ENCODE measurements around the gene CRCP. TPM values are rescaled to one million over a fixed set of nuclear protein-coding genes. Genes with fewer than 3 reads are reported as not detected.
"Not testable (repeated sequence)": the region's sequence is repeated elsewhere in the genome, so short reads cannot be mapped to it uniquely, and the experiment has no call there.

CRCP gene
- total RNA-seq, 1 donor from 2014 or later = 41.0 TPM

GRCh38 chr7:66092654-66093053 is 22.0 kb upstream of the CRCP start:
- Mint-ChIP-seq H3K4me1 (ENCODE audit: low read depth) (no peaks in the 10 kb centered on the region), H3K4me3 (no peak overlapping the region), H3K9me3 (no peaks in the 10 kb centered on the region), H3K27me3 (ENCODE audit: insufficient read depth) (no peaks in the 10 kb centered on the region), H3K36me3 (ENCODE audit: low read depth) (no peaks in the 10 kb centered on the region), H3K27ac (no peak overlapping the region)
- intact Hi-C loops (cut with micrococcal nuclease) = no loop called here
- DNase-seq (ENCODE audit: low spot score) = no peak

DNA sequence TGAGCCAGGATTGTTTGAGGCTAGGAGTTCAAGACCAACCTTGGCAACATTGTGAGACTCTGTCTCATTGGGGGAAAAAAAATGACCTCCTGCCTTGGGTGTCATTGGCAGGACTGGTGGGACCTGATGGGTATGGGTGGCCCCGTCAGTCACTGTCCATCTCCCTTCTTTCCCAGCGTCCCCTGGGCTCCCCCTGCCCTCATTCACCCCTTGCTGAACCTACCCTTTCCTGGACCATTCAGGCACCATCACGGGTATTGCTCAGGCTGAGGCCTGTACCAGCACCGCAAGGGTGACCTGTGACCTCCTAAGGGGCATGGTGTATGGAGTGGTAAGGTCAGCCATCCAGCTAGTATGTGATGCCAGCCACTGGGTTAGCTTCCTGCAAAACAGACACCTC is 19.6 kb upstream of the CRCP start:
- intact Hi-C loops (cut with micrococcal nuclease) = no loop called here
- Mint-ChIP-seq H3K9me3 (no peaks in the 10 kb centered on the region), H3K4me3 (no peak overlapping the region)

GRCh38 chr7:66099232-66099550 is 15.5 kb upstream of the CRCP start:
- H3K27me3 Mint-ChIP-seq (ENCODE audit: insufficient read depth) = no peaks in the 10 kb centered on the region
- H3K9me3 Mint-ChIP-seq = no peaks in the 10 kb centered on the region
- no peak for DNase-seq (ENCODE audit: low spot score)
- intact Hi-C loops (cut with micrococcal nuclease) = loop anchor here (2.0 kb wide), 1 partner anchor 16 kb away; the partner anchor contains the start of gene CRCP
- no peak overlapping the region for H3K4me3 Mint-ChIP-seq
- H3K36me3 Mint-ChIP-seq (ENCODE audit: low read depth) = peaks cover 4% of the 10 kb centered on the region
- peaks cover 11% of the 10 kb centered on the region for H3K4me1 Mint-ChIP-seq (ENCODE audit: low read depth)
- no peak overlapping the region for H3K27ac Mint-ChIP-seq

More for the DNA sequence above, 19.6 kb upstream of the CRCP start:
- no peak overlapping the region for H3K27ac Mint-ChIP-seq
- DNase-seq (ENCODE audit: low spot score) = no peak
- peaks cover 4% of the 10 kb centered on the region for H3K36me3 Mint-ChIP-seq (ENCODE audit: low read depth)
- H3K27me3 Mint-ChIP-seq (ENCODE audit: insufficient read depth) = no peaks in the 10 kb centered on the region
- H3K4me1 Mint-ChIP-seq (ENCODE audit: low read depth) = peaks cover 6% of the 10 kb centered on the region

- DNase-seq (ENCODE audit: low spot score) = peak; percentile 16
- Mint-ChIP-seq H3K36me3 (ENCODE audit: low read depth) (peaks cover 4% of the 10 kb centered on the region), H3K4me3 (peak overlapping the region; percentile 88), H3K27me3 (ENCODE audit: insufficient read depth) (no peaks in the 10 kb centered on the region), H3K4me1 (ENCODE audit: low read depth) (peaks cover 11% of the 10 kb centered on the region), H3K27ac (peak overlapping the region; percentile 95), H3K9me3 (no peaks in the 10 kb centered on the region)
- intact Hi-C loops (cut with micrococcal nuclease) = loop anchor here (2.0 kb wide), 1 partner anchor 15 kb away; the partner anchor contains the start of gene CRCP
Measured at GRCh38 chr7:66099551-66100407, 14.9 kb upstream of the CRCP start.

- Mint-ChIP-seq H3K9me3 (no peaks in the 10 kb centered on the region), H3K27me3 (ENCODE audit: insufficient read depth) (no peaks in the 10 kb centered on the region), H3K27ac (peak overlapping the region; percentile 95), H3K4me3 (peak overlapping the region; percentile 88), H3K4me1 (ENCODE audit: low read depth) (peaks cover 11% of the 10 kb centered on the region), H3K36me3 (ENCODE audit: low read depth) (peaks cover 4% of the 10 kb centered on the region)
- no peak for DNase-seq (ENCODE audit: low spot score)
- intact Hi-C loops (cut with micrococcal nuclease) = no loop called here
Measured at GRCh38 chr7:66100408-66101050, 14.1 kb upstream of the CRCP start.

GRCh38 chr7:66102168-66102567 is 12.5 kb upstream of the CRCP start:
- H3K36me3 Mint-ChIP-seq (ENCODE audit: low read depth) = not testable (repeated sequence)

GRCh38 chr7:66103994-66104393 is 10.7 kb upstream of the CRCP start:
- H3K36me3 Mint-ChIP-seq (ENCODE audit: low read depth); H3K27me3 Mint-ChIP-seq (ENCODE audit: insufficient read depth): not testable (repeated sequence)
- H3K4me1 Mint-ChIP-seq (ENCODE audit: low read depth) = peaks cover 11% of the 10 kb centered on the region

More at GRCh38 chr7:66102168-66102567, 12.5 kb upstream of the CRCP start:
- peaks cover 11% of the 10 kb centered on the region for H3K4me1 Mint-ChIP-seq (ENCODE audit: low read depth)
- H3K27me3 Mint-ChIP-seq (ENCODE audit: insufficient read depth); intact Hi-C loops (cut with micrococcal nuclease); H3K27ac Mint-ChIP-seq; H3K9me3 Mint-ChIP-seq; H3K4me3 Mint-ChIP-seq; DNase-seq (ENCODE audit: low spot score): not testable (repeated sequence)

DNA sequence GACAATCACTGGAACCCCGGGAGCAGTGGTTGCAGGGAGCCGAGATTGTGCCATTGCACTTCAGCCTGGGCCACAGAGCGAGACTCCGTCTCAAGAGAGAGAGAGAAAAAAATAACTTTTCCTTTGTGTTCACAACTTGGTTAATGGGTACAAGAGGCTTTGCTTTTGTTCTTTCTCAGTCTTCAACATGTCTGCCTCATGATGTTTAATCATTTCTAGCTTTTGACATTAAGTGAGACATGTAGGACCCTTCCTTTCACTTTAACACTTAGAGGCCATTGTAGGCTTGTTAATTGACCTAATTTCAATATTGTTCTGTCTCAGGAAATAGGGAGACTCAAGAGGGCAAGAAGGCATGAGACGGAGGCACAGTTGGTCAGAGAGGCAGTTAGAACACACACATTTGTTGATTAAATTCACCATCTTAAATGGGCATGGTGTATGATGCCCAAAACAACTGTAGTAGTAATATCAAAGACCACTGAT is 9.3 kb upstream of the CRCP start:
- no peaks in the 10 kb centered on the region for H3K9me3 Mint-ChIP-seq
- H3K27ac Mint-ChIP-seq = no peak overlapping the region
- no peaks in the 10 kb centered on the region for H3K27me3 Mint-ChIP-seq (ENCODE audit: insufficient read depth)
- intact Hi-C loops (cut with micrococcal nuclease) = no loop called here
- H3K4me3 Mint-ChIP-seq = no peak overlapping the region
- H3K4me1 Mint-ChIP-seq (ENCODE audit: low read depth) = peaks cover 2% of the 10 kb centered on the region
- H3K36me3 Mint-ChIP-seq (ENCODE audit: low read depth) = no peaks in the 10 kb centered on the region
- no peak for DNase-seq (ENCODE audit: low spot score)

More at GRCh38 chr7:66103994-66104393, 10.7 kb upstream of the CRCP start:
- H3K27ac Mint-ChIP-seq; H3K9me3 Mint-ChIP-seq; H3K4me3 Mint-ChIP-seq; intact Hi-C loops (cut with micrococcal nuclease); DNase-seq (ENCODE audit: low spot score): not testable (repeated sequence)

DNA sequence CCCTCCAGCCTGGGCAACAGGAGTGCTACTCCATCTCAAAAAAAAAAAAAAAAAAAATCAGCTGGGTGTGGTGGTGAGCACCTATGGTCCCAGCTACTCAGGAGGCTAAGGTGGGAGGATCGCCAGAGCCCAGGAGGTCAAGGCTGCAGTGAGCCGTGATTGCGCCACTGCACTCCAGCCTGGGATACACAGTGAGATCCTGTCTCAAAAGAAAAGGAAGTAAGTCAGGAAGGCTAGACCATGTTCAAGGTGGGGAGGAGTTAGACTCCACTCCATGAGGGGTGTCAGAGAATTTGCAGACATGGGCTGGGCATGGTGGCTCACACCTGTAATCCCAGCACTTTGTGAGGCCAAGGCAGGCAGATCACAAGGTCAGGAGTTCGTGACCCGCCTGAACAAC is 6.2 kb upstream of the CRCP start:
- H3K4me3 Mint-ChIP-seq; H3K27me3 Mint-ChIP-seq (ENCODE audit: insufficient read depth); H3K27ac Mint-ChIP-seq; intact Hi-C loops (cut with micrococcal nuclease); DNase-seq (ENCODE audit: low spot score); H3K4me1 Mint-ChIP-seq (ENCODE audit: low read depth); H3K36me3 Mint-ChIP-seq (ENCODE audit: low read depth); H3K9me3 Mint-ChIP-seq: not testable (repeated sequence)

- no peaks in the 10 kb centered on the region for H3K27me3 Mint-ChIP-seq (ENCODE audit: insufficient read depth)
- peaks cover 5% of the 10 kb centered on the region for H3K4me1 Mint-ChIP-seq (ENCODE audit: low read depth)
- H3K27ac Mint-ChIP-seq = no peak overlapping the region
- no peak for DNase-seq (ENCODE audit: low spot score)
- H3K4me3 Mint-ChIP-seq = no peak overlapping the region
- H3K9me3 Mint-ChIP-seq = no peaks in the 10 kb centered on the region
- H3K36me3 Mint-ChIP-seq (ENCODE audit: low read depth) = peaks cover 6% of the 10 kb centered on the region
- intact Hi-C loops (cut with micrococcal nuclease) = loop anchor here (5.0 to 10.0 kb wide), 2 partner anchors 94 to 886 kb away; partner anchors contain the start of genes SBDS, TPST1 and TYW1
Measured at GRCh38 chr7:66110856-66111255, 3.8 kb upstream of the CRCP start.

- Mint-ChIP-seq H3K4me3 (peak overlapping the region; percentile 82), H3K27ac (peak overlapping the region; percentile 73), H3K36me3 (ENCODE audit: low read depth) (peaks cover 24% of the 10 kb centered on the region), H3K4me1 (ENCODE audit: low read depth) (peaks cover 40% of the 10 kb centered on the region)
- not testable (repeated sequence) for H3K9me3 Mint-ChIP-seq; DNase-seq (ENCODE audit: low spot score); H3K27me3 Mint-ChIP-seq (ENCODE audit: insufficient read depth)
- intact Hi-C loops (cut with micrococcal nuclease) = loop anchor here (10.0 kb wide), 1 partner anchor 88 kb away; the partner anchor contains the start of gene TPST1
Measured at GRCh38 chr7:66116680-66117420, 2.2 kb downstream of the CRCP start.

DNA sequence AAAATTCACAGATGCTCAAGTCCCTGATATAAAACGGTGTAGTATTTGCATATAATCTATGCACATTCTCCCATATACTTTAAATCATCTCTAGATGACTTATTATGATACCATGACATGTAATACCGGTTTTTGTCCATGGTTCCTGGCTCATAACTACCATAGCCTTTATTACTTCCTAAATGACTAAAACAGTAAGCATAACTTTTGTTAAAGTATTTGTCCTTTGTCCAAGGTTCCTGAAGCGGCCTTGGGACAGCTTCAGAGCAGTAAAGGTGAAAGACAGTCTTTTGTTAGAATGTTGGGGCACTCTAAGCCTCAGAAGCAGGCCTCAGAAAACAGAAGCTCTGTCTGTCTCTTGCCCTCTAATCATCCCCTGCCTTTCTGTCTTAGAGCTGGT is 4.0 kb downstream of the CRCP start:
- Mint-ChIP-seq H3K4me3 (no peak overlapping the region), H3K9me3 (no peaks in the 10 kb centered on the region), H3K27me3 (ENCODE audit: insufficient read depth) (no peaks in the 10 kb centered on the region), H3K27ac (no peak overlapping the region), H3K4me1 (ENCODE audit: low read depth) (peaks cover 40% of the 10 kb centered on the region), H3K36me3 (ENCODE audit: low read depth) (peaks cover 24% of the 10 kb centered on the region)
- DNase-seq (ENCODE audit: low spot score) = no peak
- intact Hi-C loops (cut with micrococcal nuclease) = loop anchor here (10.0 kb wide), 1 partner anchor 86 kb away; the partner anchor contains the start of gene TPST1

Measured in activated T-helper 1 cell treated with anti-CD3 and anti-CD28 coated beads, Interleukin-12 subunit alpha, Interleukin-12 subunit beta, Interleukin-2, Interleukin-4 antibody, amounts not matched to agents 30 ng/mL and 10 ng/mL and 1 ng/mL, durations not matched to agents 14 hours and 24 hours and 36 hours (primary cell).